NCI-H2227 (cell line): ENCODE measurements around the gene TBC1D2B.
"Not testable (repeated sequence)": the region's sequence is repeated elsewhere in the genome, so short reads cannot be mapped to it uniquely, and the experiment has no call there.

ENCODE experiments used
- DNase-seq: peaks from one replicate; lab custom pipeline; 2025; ENCODE audit not compliant: unreplicated experiment; lab: John Stamatoyannopoulos, UW

Gene TBC1D2B

DNA sequence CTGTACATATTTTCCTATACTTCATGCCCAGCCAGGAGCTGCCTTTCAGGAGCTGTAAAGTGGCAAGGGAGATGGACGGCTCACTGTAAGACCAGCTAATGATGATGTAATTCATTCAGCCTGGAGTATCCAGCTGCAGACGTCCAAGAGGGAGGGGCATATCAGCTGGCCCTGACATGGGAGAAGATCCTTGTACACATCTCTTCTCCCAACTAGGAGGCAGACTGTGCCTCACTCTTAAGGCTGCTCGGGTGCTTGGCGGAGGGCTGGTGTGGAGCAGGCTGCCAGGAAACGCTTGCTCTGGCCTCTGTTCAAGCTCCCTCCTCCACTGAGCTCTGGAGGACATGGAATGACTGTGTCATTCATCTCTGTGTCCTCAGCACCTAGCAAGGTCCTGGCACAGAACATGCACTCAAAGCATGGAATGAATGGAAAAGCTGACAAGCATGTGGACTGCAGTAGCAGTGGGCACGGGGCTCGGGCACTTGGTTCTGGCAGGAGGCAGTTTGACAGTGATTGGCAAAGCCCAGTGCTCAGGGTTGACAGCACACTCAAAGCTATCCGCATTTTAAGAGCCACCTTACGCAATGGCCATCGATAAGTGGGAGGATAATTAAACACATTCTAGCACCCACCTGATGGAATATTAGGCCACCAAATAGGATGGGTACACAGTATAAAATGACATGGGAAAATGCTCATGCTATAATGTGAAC lies 72.4 kb downstream of the TBC1D2B start:
- peak; percentile 66 for DNase-seq

DNA sequence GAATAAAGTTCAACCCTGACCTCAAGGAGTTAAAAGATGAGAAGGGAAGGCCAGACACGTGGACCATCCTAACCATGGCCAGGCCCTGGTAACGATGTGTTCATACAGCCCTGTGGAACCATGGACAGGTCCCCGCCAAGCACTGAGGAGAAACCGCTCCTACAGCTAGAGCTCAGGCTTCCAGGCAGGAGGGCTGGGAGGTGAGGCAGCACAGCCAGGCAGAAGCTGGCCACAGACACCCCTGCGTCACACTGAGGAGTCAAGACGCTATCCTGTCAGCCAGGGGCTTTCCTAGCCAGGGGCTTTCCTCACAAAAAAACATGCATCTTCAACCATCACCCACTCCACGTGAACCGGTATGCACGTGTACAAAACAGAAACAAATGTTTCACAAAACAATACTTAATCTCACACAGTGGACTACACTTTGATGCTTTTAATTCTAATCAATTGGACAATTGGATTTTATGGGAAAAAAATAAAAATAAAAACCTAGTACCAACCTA lies 73.2 kb downstream of the TBC1D2B start:
- no peak for DNase-seq

GRCh38 chr15:78003539-78004008 lies 73.9 kb downstream of the TBC1D2B start:
- no peak for DNase-seq

GRCh38 chr15:78002996-78003395 lies 74.5 kb downstream of the TBC1D2B start:
- DNase-seq: no peak

GRCh38 chr15:78001656-78002055 lies 75.9 kb downstream of the TBC1D2B start:
- no peak for DNase-seq

GRCh38 chr15:78000927-78001249 lies 76.6 kb downstream of the TBC1D2B start:
- DNase-seq: no peak

DNA sequence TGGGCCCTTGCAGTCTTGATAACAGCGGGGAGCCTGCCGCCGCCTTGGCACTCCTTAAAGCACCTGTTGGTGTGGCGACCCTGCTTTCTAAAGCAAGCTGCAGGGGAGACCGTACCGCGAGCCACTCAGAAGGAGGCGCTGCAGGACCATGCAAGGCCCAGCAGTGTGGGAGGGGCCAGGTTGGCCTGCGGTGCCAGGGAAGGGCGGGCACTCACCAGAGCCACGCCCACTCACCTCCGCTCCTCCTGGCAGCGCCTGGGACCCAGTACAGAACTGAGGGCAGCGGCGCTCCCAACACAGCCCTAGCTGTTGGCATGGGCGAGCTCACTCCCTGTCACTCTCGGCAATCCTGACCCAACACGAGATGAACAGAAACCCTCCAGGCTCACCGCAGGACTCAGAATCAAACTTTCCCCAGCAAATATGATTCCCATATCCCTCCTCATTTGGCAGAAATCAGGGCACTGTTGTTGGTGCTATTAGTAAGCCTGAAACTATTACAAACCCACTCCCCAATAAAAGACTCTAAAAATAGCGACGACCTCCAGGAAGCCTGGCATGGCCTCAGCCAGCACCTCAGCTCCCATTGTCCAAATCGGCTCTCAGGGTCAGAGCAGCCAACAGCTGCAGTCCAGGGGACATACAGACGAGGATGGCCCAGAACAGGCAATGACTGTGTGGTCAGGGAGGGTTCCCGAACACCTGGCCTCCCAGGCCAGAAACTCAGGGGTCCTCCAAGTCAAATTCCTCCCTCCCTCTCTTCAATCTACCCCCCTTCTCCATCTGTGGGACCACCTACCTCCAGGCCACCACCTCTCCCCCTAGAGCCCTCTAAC lies 77.2 kb downstream of the TBC1D2B start:
- peak; percentile 9 for DNase-seq

- no peak for DNase-seq
Measured at GRCh38 chr15:77999486-77999885, 78.0 kb downstream of the TBC1D2B start.

DNA sequence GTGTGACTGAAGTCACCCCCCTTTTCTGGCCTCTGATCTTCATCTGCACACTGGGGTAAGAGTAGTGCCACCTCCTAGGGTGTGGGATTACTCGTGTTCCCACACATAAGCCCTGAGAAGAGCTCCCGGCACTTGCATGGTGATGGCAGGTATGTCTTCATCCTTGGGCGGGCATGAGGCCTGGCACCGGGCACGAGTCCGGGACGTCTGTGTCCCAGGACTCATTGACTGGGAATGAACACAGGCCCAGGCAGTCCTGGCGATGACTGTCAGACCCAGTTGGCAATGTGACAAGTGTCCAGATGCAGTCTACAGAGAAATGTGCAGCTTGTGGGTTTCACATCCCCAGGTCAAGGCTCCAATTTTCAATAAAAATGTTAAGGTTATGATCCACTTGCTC lies 78.9 kb downstream of the TBC1D2B start:
- no peak for DNase-seq

GRCh38 chr15:77997761-77998554 lies 79.6 kb downstream of the TBC1D2B start:
- DNase-seq: not testable (repeated sequence)

DNA sequence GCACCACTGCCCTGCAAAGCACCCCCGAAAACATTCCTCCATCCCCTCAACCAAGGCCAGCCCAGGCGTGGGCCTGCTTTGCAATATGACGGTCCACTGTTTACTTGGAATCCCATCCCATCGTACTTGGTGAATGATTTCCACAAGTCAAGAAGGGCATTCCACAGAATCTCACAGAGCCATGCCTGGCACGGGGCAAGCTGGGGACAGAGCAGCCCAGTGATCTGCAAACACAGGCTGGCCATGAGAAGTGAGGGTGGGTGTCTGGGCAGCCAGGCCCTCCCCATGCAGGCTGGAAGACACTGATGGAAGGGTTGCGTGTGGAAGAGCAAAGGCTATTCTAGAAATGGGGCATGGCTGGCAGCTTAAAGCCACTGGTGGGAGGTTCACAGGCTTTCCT lies 80.3 kb downstream of the TBC1D2B start:
- DNase-seq: not testable (repeated sequence)

DNA sequence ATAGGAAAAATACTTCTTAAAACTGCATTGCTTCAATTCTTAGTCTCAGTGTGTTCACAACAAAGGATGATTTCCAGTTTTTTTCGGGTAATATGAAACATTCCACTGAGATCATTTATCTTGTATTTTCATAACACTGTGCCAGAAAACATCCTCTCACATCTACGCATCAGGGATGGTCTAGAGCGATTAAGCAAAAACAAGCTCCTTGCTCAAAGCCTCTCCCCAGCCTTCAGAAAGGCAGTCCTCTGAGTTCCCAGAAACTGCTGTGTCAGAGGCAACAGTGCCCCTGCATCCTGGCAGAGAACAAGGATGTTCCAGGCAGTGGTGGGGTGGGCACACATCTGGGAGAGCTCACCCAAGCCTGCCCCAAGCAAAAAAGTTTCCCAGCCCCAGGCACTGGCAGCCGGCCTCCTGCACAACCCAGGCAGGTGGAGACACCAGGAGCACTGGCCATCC lies 80.8 kb downstream of the TBC1D2B start:
- DNase-seq: not testable (repeated sequence)

- DNase-seq: not testable (repeated sequence)
Measured at GRCh38 chr15:77996226-77996625, 81.3 kb downstream of the TBC1D2B start.

- DNase-seq: not testable (repeated sequence)
Measured at GRCh38 chr15:77995537-77995918, 82.0 kb downstream of the TBC1D2B start.

- DNase-seq: not testable (repeated sequence)
Measured at GRCh38 chr15:77994893-77995536, 82.5 kb downstream of the TBC1D2B start.

DNA sequence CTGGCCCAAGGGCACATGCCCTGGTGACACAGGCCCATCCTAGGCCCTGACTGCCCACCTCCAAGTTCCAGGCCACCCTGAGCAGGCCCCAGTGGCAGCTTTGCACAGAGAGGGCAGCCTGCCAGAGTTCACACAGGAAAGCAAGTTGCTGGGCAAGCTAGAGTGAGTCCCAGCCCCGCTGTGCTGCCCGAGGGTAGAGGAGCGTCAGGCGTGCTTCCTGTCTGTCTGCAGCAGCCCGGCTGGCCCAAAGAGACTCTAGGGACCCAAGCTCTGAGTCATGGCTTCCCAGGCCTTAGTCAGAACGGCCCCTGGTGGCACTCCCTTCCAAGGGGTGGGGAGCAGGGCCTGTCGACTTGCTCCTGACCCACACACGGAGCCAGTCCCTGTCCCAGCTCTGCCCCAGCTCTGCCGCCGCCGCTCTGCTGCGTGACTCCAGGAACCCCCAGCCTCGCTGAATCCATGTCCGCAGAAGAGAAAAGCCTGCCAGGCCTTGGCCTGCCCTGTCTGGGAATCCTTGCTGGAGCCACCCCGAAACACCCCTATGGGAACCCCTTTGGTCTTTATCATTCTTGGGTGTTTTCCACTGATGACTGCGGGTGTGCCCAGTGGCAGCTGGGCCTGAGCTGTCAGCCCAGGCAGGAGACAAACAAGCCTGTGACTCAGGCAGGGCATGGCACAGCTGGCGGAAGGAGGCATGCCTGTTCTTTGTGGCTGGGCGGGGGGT lies 83.4 kb downstream of the TBC1D2B start:
- DNase-seq: not testable (repeated sequence)

DNA sequence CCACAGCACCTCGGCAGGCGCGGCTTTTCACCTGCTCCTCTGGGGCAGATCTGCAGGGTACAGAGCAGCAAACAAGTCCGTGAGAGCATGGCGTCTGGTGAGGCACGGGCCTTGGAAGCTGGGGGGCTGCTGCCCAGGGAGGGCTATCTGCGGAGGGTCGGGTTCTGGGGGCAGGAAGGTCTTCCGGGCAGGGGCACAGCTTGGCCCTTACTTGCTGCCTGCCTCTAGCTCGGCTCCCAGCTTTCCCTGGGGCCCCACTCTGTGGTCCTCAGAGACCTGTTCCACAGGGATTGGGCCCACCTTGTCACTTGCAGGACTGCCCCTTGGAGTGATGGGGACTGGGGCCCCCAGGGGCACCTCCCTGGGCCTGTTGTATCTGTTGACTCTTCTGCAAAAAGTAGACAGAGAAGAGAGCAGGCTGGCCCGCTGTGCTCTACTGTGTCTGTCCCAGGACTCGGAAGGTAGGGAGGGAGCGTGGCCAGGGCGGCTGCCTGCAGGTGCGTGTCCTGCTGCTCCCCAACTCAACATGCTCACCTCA lies 84.1 kb downstream of the TBC1D2B start:
- DNase-seq: no peak

DNA sequence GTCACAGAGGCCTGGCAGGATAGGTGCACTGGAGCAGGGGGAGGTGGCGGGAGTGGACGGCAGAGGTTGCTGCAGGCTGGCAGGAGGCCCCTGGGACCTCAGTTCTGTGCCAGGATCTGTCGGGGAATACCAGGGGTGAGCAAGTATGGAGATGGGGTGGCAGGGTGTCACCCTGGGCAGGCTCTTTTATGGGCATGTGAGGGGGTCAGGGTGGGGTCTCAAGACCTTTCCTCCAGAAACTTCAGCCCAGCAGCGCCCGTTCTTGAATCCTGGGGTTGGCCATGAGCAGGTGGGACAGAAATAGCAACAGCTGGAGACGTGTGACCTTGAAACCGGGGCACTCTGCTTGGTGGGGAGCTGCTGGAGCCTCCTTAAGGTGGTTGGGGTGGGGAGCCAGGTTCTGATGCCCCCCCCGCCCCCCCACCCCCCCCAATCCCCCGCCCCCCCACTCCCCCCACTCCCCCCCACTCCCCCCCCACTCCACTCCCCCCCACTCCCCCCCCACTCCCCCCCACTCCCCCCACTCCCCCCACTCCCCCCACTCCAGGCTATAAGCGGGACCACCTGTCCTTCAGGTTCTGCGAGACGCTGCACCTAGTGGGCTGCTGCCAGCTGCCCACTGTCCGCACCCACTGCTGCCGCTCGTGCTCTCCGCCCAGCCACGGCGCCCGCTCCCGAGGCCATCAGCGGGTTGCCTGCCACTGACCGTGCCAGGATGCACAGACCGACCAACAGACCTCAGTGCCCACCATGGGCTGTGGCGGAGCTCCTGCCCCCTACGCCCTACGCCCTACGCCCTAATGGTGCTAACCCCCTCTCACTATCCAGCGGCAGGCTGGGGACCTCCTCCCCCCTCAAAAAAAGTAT lies 84.9 kb downstream of the TBC1D2B start:
- DNase-seq: no peak
